ENCODE results near the gene SCN9A.

The SCN9A gene

GRCh38 chr2:166278856-166279255 lies 96.9 kb downstream of the SCN9A start:
- no peaks in the 10 kb centered on the region for H3K4me1 Mint-ChIP-seq
- no peak overlapping the region for H3K27ac Mint-ChIP-seq
- H3K4me3 Mint-ChIP-seq: no peak overlapping the region
- no peak for TF ChIP-seq CTCF (IDR thresholded peaks at IDR 0.05; ENCODE audit: unreplicated experiment in 3 of 3)
- H3K27me3 Mint-ChIP-seq (ENCODE audit: low read depth): peaks cover 3% of the 10 kb centered on the region
- H3K9me3 Mint-ChIP-seq: no peaks in the 10 kb centered on the region
- no peaks in the 10 kb centered on the region for H3K36me3 Mint-ChIP-seq (ENCODE audit: low read depth)

- H3K9me3 Mint-ChIP-seq: no peaks in the 10 kb centered on the region
- TF ChIP-seq CTCF (IDR thresholded peaks at IDR 0.05; ENCODE audit: unreplicated experiment in 3 of 3): no peak
- no peaks in the 10 kb centered on the region for H3K36me3 Mint-ChIP-seq (ENCODE audit: low read depth)
- H3K4me3 Mint-ChIP-seq: no peak overlapping the region
- peaks cover 3% of the 10 kb centered on the region for H3K27me3 Mint-ChIP-seq (ENCODE audit: low read depth)
- H3K4me1 Mint-ChIP-seq: no peaks in the 10 kb centered on the region
- no peak overlapping the region for H3K27ac Mint-ChIP-seq
Observed at GRCh38 chr2:166270376-166270775, 105.4 kb downstream of the SCN9A start.

- H3K27ac Mint-ChIP-seq: no peak overlapping the region
- H3K4me1 Mint-ChIP-seq: no peaks in the 10 kb centered on the region
- no peaks in the 10 kb centered on the region for H3K36me3 Mint-ChIP-seq (ENCODE audit: low read depth)
Observed at GRCh38 chr2:166269322-166269721, 106.4 kb downstream of the SCN9A start.

GRCh38 chr2:166257859-166258258 lies 117.9 kb downstream of the SCN9A start:
- H3K27me3 Mint-ChIP-seq (ENCODE audit: low read depth): no peaks in the 10 kb centered on the region
- no peaks in the 10 kb centered on the region for H3K4me1 Mint-ChIP-seq
- TF ChIP-seq CTCF (IDR thresholded peaks at IDR 0.05; ENCODE audit: unreplicated experiment in 3 of 3): no peak
- H3K4me3 Mint-ChIP-seq: no peak overlapping the region
- no peak overlapping the region for H3K27ac Mint-ChIP-seq
- no peaks in the 10 kb centered on the region for H3K9me3 Mint-ChIP-seq
- no peaks in the 10 kb centered on the region for H3K36me3 Mint-ChIP-seq (ENCODE audit: low read depth)

More at GRCh38 chr2:166269322-166269721, 106.4 kb downstream of the SCN9A start:
- Mint-ChIP-seq H3K27me3 (ENCODE audit: low read depth) (no peaks in the 10 kb centered on the region), H3K4me3 (no peak overlapping the region), H3K9me3 (no peaks in the 10 kb centered on the region)
- TF ChIP-seq CTCF (IDR thresholded peaks at IDR 0.05; ENCODE audit: unreplicated experiment in 3 of 3): no peak

- no peaks in the 10 kb centered on the region for H3K9me3 Mint-ChIP-seq
- H3K27ac Mint-ChIP-seq: no peak overlapping the region
- no peak overlapping the region for H3K4me3 Mint-ChIP-seq
- H3K27me3 Mint-ChIP-seq (ENCODE audit: low read depth): no peaks in the 10 kb centered on the region
- no peaks in the 10 kb centered on the region for H3K36me3 Mint-ChIP-seq (ENCODE audit: low read depth)
- TF ChIP-seq CTCF (IDR thresholded peaks at IDR 0.05; ENCODE audit: unreplicated experiment in 3 of 3): no peak
- no peaks in the 10 kb centered on the region for H3K4me1 Mint-ChIP-seq
Observed at GRCh38 chr2:166256896-166257295, 118.8 kb downstream of the SCN9A start.

GRCh38 chr2:166249318-166249717 lies 126.4 kb downstream of the SCN9A start:
- H3K9me3 Mint-ChIP-seq: no peaks in the 10 kb centered on the region
- no peak overlapping the region for H3K4me3 Mint-ChIP-seq
- TF ChIP-seq CTCF (IDR thresholded peaks at IDR 0.05; ENCODE audit: unreplicated experiment in 3 of 3): no peak
- no peaks in the 10 kb centered on the region for H3K27me3 Mint-ChIP-seq (ENCODE audit: low read depth)
- H3K4me1 Mint-ChIP-seq: no peaks in the 10 kb centered on the region
- no peaks in the 10 kb centered on the region for H3K36me3 Mint-ChIP-seq (ENCODE audit: low read depth)
- no peak overlapping the region for H3K27ac Mint-ChIP-seq

Data from nephron (organoid).